Activated naive CD4-positive, alpha-beta T cell treated with anti-CD3 and anti-CD28 coated beads for 36 hours (primary cell): ENCODE results near the gene NGFR. TPM values are rescaled to one million over a fixed set of nuclear protein-coding genes. Genes with fewer than 3 reads are reported as not detected.

Experiments
- CTCF ChIA-PET: fragments of 350-600 bp; sonication (Branson Sonifier 250); formaldehyde crosslinking; loops from one replicate; lab custom pipeline; 2021; ENCODE audit warnings: antibody characterized with exemption; lab: Charles Lee
- DNase-seq: peaks from one replicate; pipeline ENCODE4 v3.0.0-alpha.2; 2020
- H3K27ac Mint-ChIP-seq: one replicate; pipeline ENCODE4 v1.8.0; 2021; ENCODE audit warnings: mild to moderate bottlenecking, mixed read lengths
- H3K27me3 Mint-ChIP-seq: one replicate; pipeline ENCODE4 v1.8.0; 2021; ENCODE audit warnings: low read depth, mixed read lengths
- H3K36me3 Mint-ChIP-seq: one replicate; pipeline ENCODE4 v1.8.0; 2021; ENCODE audit warnings: low read depth, mixed read lengths
- H3K4me1 Mint-ChIP-seq: one replicate; pipeline ENCODE4 v1.8.0; 2021; ENCODE audit warnings: low read depth, mixed read lengths
- H3K4me3 Mint-ChIP-seq: one replicate; pipeline ENCODE4 v1.8.0; 2021; ENCODE audit warnings: mild to moderate bottlenecking, moderate library complexity, mixed read lengths
- H3K9me3 Mint-ChIP-seq: one replicate; pipeline ENCODE4 v1.8.0; 2021; ENCODE audit warnings: mixed read lengths
- intact Hi-C: fragments of 100-400 bp; cut with micrococcal nuclease; formaldehyde crosslinking; loops from one replicate; pipeline ENCODE4 v1.15.1; 2023
- total RNA-seq, 2 experiments: library from RNA; stranded (reverse); gene quantifications; one replicate each; pipeline ENCODE4 v1.2.3, GENCODE V29; 2021

Gene NGFR
- total RNA-seq, 2 experiments from 2014 or later = 0.12 TPM

DNA sequence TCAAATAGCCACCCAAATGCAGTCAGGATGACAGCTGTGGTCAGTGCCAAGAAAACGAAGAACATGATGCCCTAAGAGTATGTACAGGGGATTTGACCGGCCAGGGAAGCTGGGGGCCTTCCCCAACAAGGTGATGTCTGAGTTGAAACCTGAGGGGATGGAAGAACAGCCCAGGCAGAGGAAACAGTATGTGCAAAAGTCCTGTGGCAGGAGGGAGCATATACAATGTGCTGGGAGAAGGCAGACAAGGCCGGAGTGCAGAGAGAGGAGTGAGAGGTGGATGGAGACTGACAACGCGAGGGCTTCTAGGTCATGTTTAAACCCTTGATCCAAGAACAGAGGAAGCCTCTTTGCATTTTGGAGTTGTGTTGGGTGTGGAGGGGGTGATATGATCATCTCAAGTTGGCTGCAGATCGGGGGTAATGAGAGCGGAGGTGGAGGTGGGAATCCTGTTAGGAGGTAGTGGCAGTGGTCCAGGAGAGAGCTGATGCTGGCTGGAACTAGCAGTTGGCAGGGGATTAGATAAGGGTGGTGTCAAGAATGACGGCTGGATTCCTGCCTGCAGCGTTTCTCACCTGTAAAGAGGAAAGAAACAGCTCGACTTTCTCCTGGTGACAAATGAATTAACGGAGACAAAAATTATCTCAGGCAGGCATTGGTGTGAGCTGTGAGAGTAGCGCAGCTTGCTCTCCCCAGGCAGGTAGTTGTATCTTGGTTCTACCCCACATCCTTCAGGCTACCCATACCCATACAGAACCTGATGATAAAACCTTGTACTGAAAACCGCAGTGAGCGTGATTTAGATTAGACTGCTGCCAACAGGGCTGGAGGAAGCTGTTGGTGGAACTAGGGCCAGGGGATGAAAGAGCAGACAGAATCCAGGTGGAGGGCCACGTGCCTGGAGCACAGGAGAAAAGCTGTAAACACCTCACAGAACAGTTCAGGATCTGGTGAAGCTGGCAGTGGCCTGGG, 37.2 kb upstream of the NGFR start:
- CTCF ChIA-PET = interaction anchor here (1.0 to 2.1 kb wide), 2 partner anchors 22 to 403 kb away, joined by 4 to 6 read pairs; no protein-coding TSS in a partner anchor
- no peak for DNase-seq
- no peaks in the 10 kb centered on the region for H3K4me1 Mint-ChIP-seq
- no peaks in the 10 kb centered on the region for H3K9me3 Mint-ChIP-seq
- H3K36me3 Mint-ChIP-seq = no peaks in the 10 kb centered on the region
- no peak overlapping the region for H3K4me3 Mint-ChIP-seq
- no peak overlapping the region for H3K27ac Mint-ChIP-seq
- peaks cover 21% of the 10 kb centered on the region for H3K27me3 Mint-ChIP-seq
- intact Hi-C loops = no loop called here

DNA sequence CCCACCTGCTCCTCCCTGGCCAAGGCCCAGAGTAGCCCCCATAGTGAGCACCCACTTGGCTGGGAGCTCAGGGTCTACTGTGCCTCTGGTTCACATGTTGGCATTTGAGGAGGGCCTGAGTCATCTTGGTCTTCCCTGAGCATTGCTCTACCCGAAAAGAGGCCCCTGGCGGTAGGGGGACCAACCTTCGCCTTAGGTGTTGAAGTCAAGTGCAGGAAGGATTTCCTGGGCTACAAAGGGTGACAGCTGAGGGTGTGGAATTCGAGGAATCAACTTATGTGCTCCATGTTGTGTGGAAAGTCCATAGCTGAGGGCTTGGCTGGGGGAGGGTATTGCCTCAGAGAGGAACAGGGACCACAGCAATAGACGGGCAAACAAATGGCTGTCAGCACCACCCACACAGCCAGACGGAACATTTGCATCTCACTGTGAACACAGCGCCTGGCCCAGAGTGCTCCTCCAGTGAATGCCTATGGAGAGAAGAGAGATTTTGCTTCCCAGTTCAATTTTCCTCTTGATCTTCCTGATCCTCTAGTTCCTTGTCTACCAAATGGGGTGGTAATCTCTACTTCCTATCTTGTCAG, 35.6 kb upstream of the NGFR start:
- peaks cover 31% of the 10 kb centered on the region for H3K27me3 Mint-ChIP-seq
- H3K4me3 Mint-ChIP-seq = no peak overlapping the region
- no peak for DNase-seq
- H3K27ac Mint-ChIP-seq = no peak overlapping the region
- intact Hi-C loops = no loop called here
- H3K9me3 Mint-ChIP-seq = peaks cover 2% of the 10 kb centered on the region
- H3K4me1 Mint-ChIP-seq = no peaks in the 10 kb centered on the region
- CTCF ChIA-PET = interaction anchor here (1.7 kb wide), 1 partner anchor 28 kb away, joined by 4 read pairs; no protein-coding TSS in a partner anchor
- H3K36me3 Mint-ChIP-seq = no peaks in the 10 kb centered on the region

DNA sequence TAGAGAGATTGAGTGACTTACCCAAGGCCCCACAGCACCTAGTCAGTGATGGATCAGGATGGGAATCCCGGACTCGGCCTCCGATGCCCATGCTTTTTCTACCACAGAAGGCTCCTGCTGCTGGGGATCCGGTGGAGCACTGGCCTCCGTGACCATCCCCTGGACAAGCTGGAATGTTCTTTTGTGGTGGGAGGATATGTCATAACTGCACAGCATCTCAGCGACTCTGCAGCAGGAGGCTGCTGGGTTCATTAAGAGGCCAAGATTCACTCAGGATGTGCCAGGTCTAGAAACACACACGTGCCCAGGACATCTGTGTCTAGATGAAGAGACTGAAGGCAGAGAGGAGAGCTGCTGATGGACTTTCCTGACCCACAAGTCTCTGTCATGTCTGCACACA, 34.7 kb upstream of the NGFR start:
- no peak for DNase-seq
- Mint-ChIP-seq H3K27me3 (peaks cover 31% of the 10 kb centered on the region), H3K4me1 (no peaks in the 10 kb centered on the region), H3K27ac (no peak overlapping the region), H3K36me3 (no peaks in the 10 kb centered on the region), H3K9me3 (peaks cover 2% of the 10 kb centered on the region), H3K4me3 (no peak overlapping the region)
- intact Hi-C loops = no loop called here
- CTCF ChIA-PET = interaction anchor here (0.8 to 1.7 kb wide), 2 partner anchors 29 to 95 kb away, joined by 3 to 4 read pairs; no protein-coding TSS in a partner anchor

DNA sequence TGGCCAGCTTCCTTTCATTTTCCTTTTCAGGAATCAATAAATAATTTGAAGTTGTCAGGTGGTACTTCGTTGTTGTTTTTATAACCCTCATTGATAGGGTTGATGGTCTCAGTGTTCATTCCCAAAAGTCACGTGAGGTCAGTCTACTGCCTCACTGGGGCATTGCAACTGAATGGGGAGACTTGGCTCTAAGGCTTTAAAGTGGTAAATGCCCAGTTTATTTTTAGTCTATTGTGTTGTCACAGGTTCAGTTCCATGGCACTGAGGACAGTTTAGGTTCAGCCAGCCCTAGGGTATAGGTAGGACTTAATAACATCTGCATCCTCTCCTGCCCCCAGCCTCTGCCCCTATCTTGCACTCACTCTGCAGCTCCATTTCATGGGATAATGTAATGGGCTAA, 33.5 kb upstream of the NGFR start:
- Mint-ChIP-seq H3K9me3 (peaks cover 2% of the 10 kb centered on the region), H3K27ac (no peak overlapping the region), H3K4me1 (no peaks in the 10 kb centered on the region), H3K4me3 (no peak overlapping the region), H3K36me3 (no peaks in the 10 kb centered on the region), H3K27me3 (peaks cover 25% of the 10 kb centered on the region)
- no peak for DNase-seq
- CTCF ChIA-PET = no interaction called here
- intact Hi-C loops = no loop called here

DNA sequence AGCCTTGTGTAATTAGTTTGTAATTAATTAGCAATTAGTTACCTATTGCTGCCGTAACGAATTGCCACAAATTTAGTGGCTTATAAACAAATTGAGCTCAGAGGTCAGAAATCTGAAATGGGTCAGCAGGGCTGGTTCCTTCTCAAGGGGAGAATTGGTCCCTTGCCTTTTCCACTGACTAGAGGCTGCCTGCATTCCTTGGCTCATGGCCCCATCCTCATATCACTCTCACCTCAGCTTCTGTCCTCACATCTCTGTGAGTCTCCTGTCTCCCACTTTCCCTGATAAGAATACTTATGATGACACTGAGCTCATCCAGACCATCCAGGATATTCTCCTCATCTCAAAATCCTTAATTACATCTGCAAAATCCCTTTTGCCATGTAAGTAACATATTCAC, 31.0 kb upstream of the NGFR start:
- H3K9me3 Mint-ChIP-seq = peaks cover 2% of the 10 kb centered on the region
- CTCF ChIA-PET = no interaction called here
- no peak overlapping the region for H3K27ac Mint-ChIP-seq
- intact Hi-C loops = no loop called here
- H3K36me3 Mint-ChIP-seq = no peaks in the 10 kb centered on the region
- H3K27me3 Mint-ChIP-seq = peaks cover 30% of the 10 kb centered on the region
- no peaks in the 10 kb centered on the region for H3K4me1 Mint-ChIP-seq
- no peak overlapping the region for H3K4me3 Mint-ChIP-seq
- no peak for DNase-seq

- CTCF ChIA-PET = interaction anchor here (0.5 to 0.6 kb wide), 2 partner anchors 193 to 523 kb away, joined by 3 to 4 read pairs; no protein-coding TSS in a partner anchor
- peaks cover 2% of the 10 kb centered on the region for H3K9me3 Mint-ChIP-seq
- no peak for DNase-seq
- peaks cover under 1% of the 10 kb centered on the region for H3K4me1 Mint-ChIP-seq
- H3K27me3 Mint-ChIP-seq = peaks cover 33% of the 10 kb centered on the region
- intact Hi-C loops = no loop called here
- no peak overlapping the region for H3K27ac Mint-ChIP-seq
- no peak overlapping the region for H3K4me3 Mint-ChIP-seq
- H3K36me3 Mint-ChIP-seq = no peaks in the 10 kb centered on the region
Measured at GRCh38 chr17:49465331-49465903, 29.7 kb upstream of the NGFR start.

DNA sequence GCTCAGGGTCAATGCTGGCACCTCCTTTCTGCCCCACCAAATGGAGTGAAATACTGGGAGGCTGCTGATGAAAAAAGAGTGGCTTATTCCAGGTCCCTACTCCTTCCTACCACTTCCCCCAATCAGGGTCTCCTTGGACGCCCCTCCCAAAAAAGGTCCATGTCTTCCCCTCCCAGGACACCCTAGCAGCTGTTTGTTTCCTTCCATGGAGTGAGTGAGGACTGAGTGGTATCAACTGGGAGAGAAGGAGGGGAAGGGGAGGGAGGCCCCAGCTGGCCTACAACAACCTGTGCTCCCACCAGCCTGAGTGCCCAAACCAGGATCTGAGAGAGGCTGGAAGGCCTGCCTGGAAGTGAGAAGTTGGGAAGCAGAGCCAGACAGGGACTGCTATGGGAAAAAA, 28.7 kb upstream of the NGFR start:
- no peak overlapping the region for H3K27ac Mint-ChIP-seq
- DNase-seq = no peak
- CTCF ChIA-PET = no interaction called here
- peaks cover 2% of the 10 kb centered on the region for H3K9me3 Mint-ChIP-seq
- intact Hi-C loops = no loop called here
- H3K36me3 Mint-ChIP-seq = no peaks in the 10 kb centered on the region
- peaks cover 42% of the 10 kb centered on the region for H3K27me3 Mint-ChIP-seq
- peaks cover 5% of the 10 kb centered on the region for H3K4me1 Mint-ChIP-seq
- no peak overlapping the region for H3K4me3 Mint-ChIP-seq

GRCh38 chr17:49467175-49467574, 27.9 kb upstream of the NGFR start:
- peaks cover 5% of the 10 kb centered on the region for H3K4me1 Mint-ChIP-seq
- CTCF ChIA-PET = interaction anchor here (0.7 kb wide), 1 partner anchor 91 kb away, joined by 3 read pairs; no protein-coding TSS in a partner anchor
- H3K4me3 Mint-ChIP-seq = no peak overlapping the region
- intact Hi-C loops = no loop called here
- no peaks in the 10 kb centered on the region for H3K36me3 Mint-ChIP-seq
- no peak overlapping the region for H3K27ac Mint-ChIP-seq
- H3K27me3 Mint-ChIP-seq = peaks cover 50% of the 10 kb centered on the region
- DNase-seq = no peak
- peaks cover 2% of the 10 kb centered on the region for H3K9me3 Mint-ChIP-seq

GRCh38 chr17:49468811-49469385, 26.2 kb upstream of the NGFR start:
- intact Hi-C loops = no loop called here
- H3K9me3 Mint-ChIP-seq = peaks cover 2% of the 10 kb centered on the region
- no peak overlapping the region for H3K27ac Mint-ChIP-seq
- peaks cover 5% of the 10 kb centered on the region for H3K4me1 Mint-ChIP-seq
- H3K4me3 Mint-ChIP-seq = no peak overlapping the region
- DNase-seq = no peak
- no peaks in the 10 kb centered on the region for H3K36me3 Mint-ChIP-seq
- CTCF ChIA-PET = interaction anchor here (0.5 to 1.2 kb wide), 4 partner anchors 27 to 1522 kb away, joined by 3 to 4 read pairs (median 4); no protein-coding TSS in a partner anchor
- H3K27me3 Mint-ChIP-seq = peaks cover 51% of the 10 kb centered on the region

DNA sequence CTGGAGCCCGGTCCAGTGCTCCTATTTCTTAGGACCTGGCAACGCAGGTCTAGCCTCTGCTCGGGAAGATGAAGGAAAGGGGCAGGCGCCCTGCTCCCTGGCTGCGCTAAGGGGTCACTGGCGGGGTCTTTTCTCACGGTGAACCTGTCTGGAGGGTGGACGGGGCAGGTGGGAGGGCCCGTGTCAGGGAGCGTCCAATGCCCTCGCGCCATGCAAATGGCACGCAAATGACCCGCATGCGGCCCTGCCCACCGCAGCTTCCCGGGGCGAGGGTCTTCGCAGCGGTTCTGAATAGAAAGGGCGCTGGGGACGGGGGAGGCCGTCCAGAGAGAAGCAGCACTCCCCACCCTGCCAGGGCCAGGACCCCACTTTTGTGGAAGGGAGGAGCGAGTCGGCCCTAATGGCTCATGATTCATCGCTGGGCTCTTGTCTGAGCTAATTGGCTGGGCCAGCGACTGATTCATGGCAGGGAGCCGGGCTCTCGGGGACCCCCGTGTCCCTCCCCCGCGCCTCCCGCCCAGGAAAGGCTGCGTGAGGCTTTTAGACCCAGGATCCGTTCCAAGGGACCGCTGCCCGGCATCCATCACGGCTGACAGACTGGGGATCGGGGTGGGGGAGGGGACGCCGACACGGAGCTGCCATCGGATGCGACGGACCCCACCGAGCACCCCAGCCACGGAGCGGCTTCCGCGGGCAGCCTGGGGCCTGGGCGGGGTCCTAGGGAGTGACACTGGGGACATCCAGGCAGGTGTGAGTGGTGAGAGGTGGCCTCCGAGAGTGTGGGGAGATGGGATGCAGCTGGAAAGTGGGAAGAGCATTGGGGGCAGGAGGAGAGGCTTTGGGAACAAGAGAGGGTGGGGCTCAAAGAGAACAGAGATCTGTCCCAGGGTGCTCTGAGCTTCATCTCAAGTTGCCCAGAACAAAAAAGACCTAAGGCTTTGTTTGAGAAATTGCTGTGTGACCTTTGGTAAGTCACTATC, 25.0 kb upstream of the NGFR start:
- H3K4me1 Mint-ChIP-seq = peaks cover 5% of the 10 kb centered on the region
- CTCF ChIA-PET = interaction anchor here (0.5 to 1.2 kb wide), 2 partner anchors 87 to 585 kb away, joined by 3 to 4 read pairs; no protein-coding TSS in a partner anchor
- peak; percentile 11 for DNase-seq
- intact Hi-C loops = no loop called here
- no peak overlapping the region for H3K4me3 Mint-ChIP-seq
- peaks cover 55% of the 10 kb centered on the region for H3K27me3 Mint-ChIP-seq
- H3K27ac Mint-ChIP-seq = no peak overlapping the region
- peaks cover 3% of the 10 kb centered on the region for H3K9me3 Mint-ChIP-seq
- no peaks in the 10 kb centered on the region for H3K36me3 Mint-ChIP-seq

- DNase-seq = no peak
- no peak overlapping the region for H3K27ac Mint-ChIP-seq
- intact Hi-C loops = no loop called here
- H3K27me3 Mint-ChIP-seq = peaks cover 63% of the 10 kb centered on the region
- no peaks in the 10 kb centered on the region for H3K36me3 Mint-ChIP-seq
- CTCF ChIA-PET = no interaction called here
- H3K4me1 Mint-ChIP-seq = peaks cover 5% of the 10 kb centered on the region
- no peak overlapping the region for H3K4me3 Mint-ChIP-seq
- H3K9me3 Mint-ChIP-seq = peaks cover 9% of the 10 kb centered on the region
Measured at GRCh38 chr17:49471089-49471683, 23.9 kb upstream of the NGFR start.
